Measurements from ENCODE around the gene DNAI4. TPM values are rescaled to one million over a fixed set of nuclear protein-coding genes. Genes with fewer than 3 reads are reported as not detected.

Gene DNAI4
- total and polyA plus RNA-seq, 2 donors (not counting 3 experiments of a cell fraction or from before 2014, with no cell fraction given): 0.51 to 3.3 TPM

- peak overlapping the region; percentile 91 for H3K4me2 ChIP-seq (ENCODE audit: insufficient read depth, low read length)
- no peak for TF ChIP-seq MAX (IDR thresholded peaks at IDR 0.05; ENCODE audit: insufficient read depth, insufficient read length)
- no peak for TF ChIP-seq MYC (IDR thresholded peaks at IDR 0.05; ENCODE audit: low read depth, low read length)
- no peak for TF ChIP-seq POLR2AphosphoS5 (IDR thresholded peaks at IDR 0.05; ENCODE audit: insufficient read depth, low read depth, low read length)
- no peak for TF ChIP-seq CTCF (IDR thresholded peaks at IDR 0.05; ENCODE audit: extremely low read depth in 1 of 2, insufficient read depth in 1 of 2, low read depth in 1 of 2, low read length in 2 of 2)
- TF ChIP-seq FOS (IDR thresholded peaks at IDR 0.05; ENCODE audit: borderline replicate concordance, insufficient read depth, low read length): no peak
- no peak for TF ChIP-seq JUN (IDR thresholded peaks at IDR 0.05; ENCODE audit: borderline replicate concordance, insufficient read depth, insufficient read length, low read depth)
- TF ChIP-seq EZH2 (IDR thresholded peaks at IDR 0.05; ENCODE audit: borderline replicate concordance, low read depth, low read length, severe bottlenecking): no peak
- TF ChIP-seq GATA2 (IDR thresholded peaks at IDR 0.05; ENCODE audit: insufficient read depth, insufficient read length, low read depth, low read length): no peak
- TF ChIP-seq POLR2A (IDR thresholded peaks at IDR 0.05; ENCODE audit: low read depth, low read length): no peak
- peaks cover 43% of the 10 kb centered on the region for H3K79me2 ChIP-seq (ENCODE audit: control insufficient read depth, insufficient read depth, low read length)
- peak overlapping the region; percentile 19 for H2AFZ ChIP-seq (ENCODE audit: low read depth, low read length)
- peaks cover 30% of the 10 kb centered on the region for H3K4me1 ChIP-seq (ENCODE audit: control insufficient read depth, extremely low read depth, insufficient read depth, low read length)
- dilution Hi-C loops (cut with MboI; ENCODE audit: extremely low pct_ligation_motif_present, low sequenced_read_pairs) (no loop called here), intact Hi-C loops (cut with micrococcal nuclease) (loop anchor here (1.0 to 2.0 kb wide), 2 partner anchors 173 to 196 kb away; partner anchors contain the start of gene DYNLT5)
- ChIA-PET CTCF (interaction anchor here (1.1 to 2.5 kb wide), 6 partner anchors 10 to 162 kb away, joined by 3 to 9 read pairs (median 4); partner anchors contain the start of gene SLC35D1), POLR2A (interaction anchor here (1.0 kb wide), 1 partner anchor 22 kb away, joined by 3 read pairs; no protein-coding TSS in a partner anchor)
- DNase-seq (ENCODE audit: low read depth, low spot score) (no peak), FAIRE-seq (no peak)
- peak overlapping the region; percentile 95 for H3K9ac ChIP-seq (replicated peaks; ENCODE audit: extremely low read depth, insufficient read depth, low read length)
- H3K9me3 ChIP-seq (replicated peaks; ENCODE audit: control insufficient read depth, insufficient read depth, low read length): no peaks in the 10 kb centered on the region
- peak overlapping the region; percentile 67 to 90 (median 82) for H3K4me3 ChIP-seq (replicated peaks in 1 of 3; ENCODE audit: insufficient read depth in 1 of 3, low read depth in 1 of 3, low read length in 3 of 3)
- no peaks in the 10 kb centered on the region for H3K36me3 ChIP-seq (ENCODE audit: control insufficient read depth in 2 of 2, extremely low read depth in 1 of 2, insufficient read depth in 2 of 2, low read length in 2 of 2)
- no peaks in the 10 kb centered on the region for H3K27me3 ChIP-seq (ENCODE audit: control insufficient read depth in 2 of 2, insufficient read depth in 2 of 2, low read length in 2 of 2)
- no TSS peak for BruUV-seq (replicated peaks)
- H3K9me1 ChIP-seq (replicated peaks; ENCODE audit: control insufficient read depth, extremely low read depth, insufficient read depth, low read length): no peaks in the 10 kb centered on the region
- peak overlapping the region; percentile 95 for H3K27ac ChIP-seq (ENCODE audit: insufficient read depth, low read depth, low read length)
- no peaks in the 10 kb centered on the region for H4K20me1 ChIP-seq (replicated peaks; ENCODE audit: control insufficient read depth, extremely low read depth, insufficient read depth, low read length)
Measured at GRCh38 chr1:66925558-66925910, 878 bp upstream of the DNAI4 start.

Measured in endothelial cell of umbilical vein (primary cell).